GM06990 (cell line): ENCODE data around the gene POLG2.
"Not testable (repeated sequence)": the region's sequence is repeated elsewhere in the genome, so short reads cannot be mapped to it uniquely, and the experiment has no call there.

ENCODE experiments used
- DNase-seq: peaks from one replicate; pipeline ENCODE4 v3.0.0-alpha.2; 2011; ENCODE audit not compliant: insufficient read length; ENCODE audit errors: extremely low read depth
- H3K27me3 ChIP-seq: replicated peaks from 2 replicates; pipeline ENCODE4 v1.6.0; 2011; ENCODE audit warnings: low read length; ENCODE audit not compliant: control insufficient read depth, insufficient read depth
- H3K36me3 ChIP-seq: 2 replicates; pipeline ENCODE4 v1.5.1; 2011; ENCODE audit warnings: low read length; ENCODE audit not compliant: control insufficient read depth, insufficient read depth
- H3K4me3 ChIP-seq: replicated peaks from 2 replicates; pipeline ENCODE4 v1.5.1; 2011; ENCODE audit warnings: low read depth, mild to moderate bottlenecking, control low read depth, low read length
- CTCF ChIP-seq: IDR thresholded peaks from 2 replicates; pipeline ENCODE4 v1.5.1; 2011; ENCODE audit warnings: low read length, control low read depth, mild to moderate bottlenecking, inconsistent platforms; ENCODE audit not compliant: insufficient read depth, poor library complexity, severe bottlenecking

POLG2 gene

GRCh38 chr17:64472564-64472963, 24.3 kb downstream of the POLG2 start:
- Histone ChIP-seq H3K36me3 (no peaks in the 10 kb centered on the region), H3K27me3 (no peaks in the 10 kb centered on the region), H3K4me3 (no peak overlapping the region)
- TF ChIP-seq CTCF: no peak
- no peak for DNase-seq

GRCh38 chr17:64471440-64471839, 25.4 kb downstream of the POLG2 start:
- Histone ChIP-seq H3K4me3 (no peak overlapping the region), H3K27me3 (no peaks in the 10 kb centered on the region), H3K36me3 (no peaks in the 10 kb centered on the region)
- no peak for DNase-seq
- no peak for TF ChIP-seq CTCF

- no peak for DNase-seq
- H3K36me3 ChIP-seq: no peaks in the 10 kb centered on the region
- no peaks in the 10 kb centered on the region for H3K27me3 ChIP-seq
- no peak for TF ChIP-seq CTCF
- H3K4me3 ChIP-seq: no peak overlapping the region
Observed at GRCh38 chr17:64470625-64471024, 26.2 kb downstream of the POLG2 start.

GRCh38 chr17:64466834-64467233, 30.0 kb downstream of the POLG2 start:
- H3K36me3 ChIP-seq, H3K27me3 ChIP-seq, DNase-seq, H3K4me3 ChIP-seq: not testable (repeated sequence)

- Histone ChIP-seq H3K27me3 (no peaks in the 10 kb centered on the region), H3K4me3 (no peak overlapping the region), H3K36me3 (no peaks in the 10 kb centered on the region)
- DNase-seq: no peak
- no peak for TF ChIP-seq CTCF
Observed at GRCh38 chr17:64466019-64466735, 30.7 kb downstream of the POLG2 start.

GRCh38 chr17:64461788-64462187, 35.1 kb downstream of the POLG2 start:
- no peak for TF ChIP-seq CTCF
- DNase-seq: no peak
- Histone ChIP-seq H3K4me3 (no peak overlapping the region), H3K27me3 (no peaks in the 10 kb centered on the region), H3K36me3 (no peaks in the 10 kb centered on the region)
